GM23338 (cell line): ENCODE measurements around the gene ACSF2. TPM values are rescaled to one million over a fixed set of nuclear protein-coding genes. Genes with fewer than 3 reads are reported as not detected.

Experiments used
- ATAC-seq: fragments of 200-7000 bp; cut with Tn5 transposase; 3 replicates; pipeline ENCODE4 v1.9.1; 2020
- DNase-seq: peaks from one replicate; pipeline ENCODE4 v3.0.0-alpha.2; 2015; ENCODE audit warnings: low spot score
- H2AFZ ChIP-seq: fragments of 200-600 bp; sonication (generic); 2 replicates; pipeline ENCODE4 v1.8.0; 2016; ENCODE audit warnings: antibody characterized with exemption, mild to moderate bottlenecking, moderate library complexity
- H3F3A ChIP-seq: fragments of 200-600 bp; sonication (generic); replicated peaks from 2 replicates; pipeline ENCODE4 v1.8.0; 2017; ENCODE audit warnings: antibody characterized with exemption, mixed run types, low read depth
- H3K27ac ChIP-seq: fragments of 200-600 bp; sonication (generic); 2 replicates; pipeline ENCODE4 v1.6.1; 2016; ENCODE audit warnings: low read depth
- H3K27me3 ChIP-seq: fragments of 200-600 bp; sonication (generic); 2 replicates; pipeline ENCODE4 v1.8.0; 2016; ENCODE audit warnings: mild to moderate bottlenecking, mixed run types, moderate library complexity; ENCODE audit not compliant: insufficient read depth
- H3K36me3 ChIP-seq: fragments of 200-600 bp; sonication (generic); 2 replicates; pipeline ENCODE4 v1.8.0; 2016; ENCODE audit warnings: mild to moderate bottlenecking; ENCODE audit not compliant: insufficient read depth
- H3K4me1 ChIP-seq: fragments of 200-600 bp; sonication (generic); 2 replicates; pipeline ENCODE4 v1.8.0; 2016; ENCODE audit warnings: mild to moderate bottlenecking, moderate library complexity; ENCODE audit not compliant: insufficient read depth
- H3K4me2 ChIP-seq: fragments of 200-600 bp; sonication (generic); 2 replicates; pipeline ENCODE4 v1.7.1; 2017; ENCODE audit warnings: mixed run types
- H3K4me3 ChIP-seq: fragments of 200-600 bp; sonication (generic); 2 replicates; pipeline ENCODE4 v1.6.1; 2016; ENCODE audit warnings: mixed run types
- H3K79me2 ChIP-seq: fragments of 200-600 bp; sonication (generic); replicated peaks from 2 replicates; pipeline ENCODE4 v1.8.0; 2017; ENCODE audit warnings: mild to moderate bottlenecking; ENCODE audit not compliant: insufficient read depth
- H3K9me2 ChIP-seq: fragments of 200-600 bp; sonication (generic); 2 replicates; pipeline ENCODE4 v1.8.0; 2017; ENCODE audit not compliant: insufficient read depth
- H4K20me1 ChIP-seq: fragments of 200-600 bp; sonication (generic); replicated peaks from 2 replicates; pipeline ENCODE4 v1.8.0; 2017; ENCODE audit warnings: mild to moderate bottlenecking; ENCODE audit not compliant: insufficient read depth
- H3K27ac Mint-ChIP-seq: 2 replicates; pipeline ENCODE4 v1.8.0; 2020; ENCODE audit warnings: inconsistent platforms, mild to moderate bottlenecking, moderate library complexity, mixed read lengths
- H3K27me3 Mint-ChIP-seq: 3 replicates; pipeline ENCODE4 v1.8.0; 2022; ENCODE audit warnings: low read depth, mild to moderate bottlenecking, moderate library complexity, mixed read lengths, inconsistent platforms; ENCODE audit not compliant: insufficient read depth, poor library complexity
- H3K36me3 Mint-ChIP-seq: 3 replicates; pipeline ENCODE4 v1.8.0; 2021; ENCODE audit warnings: low read depth, mild to moderate bottlenecking, inconsistent platforms, moderate library complexity, mixed read lengths
- H3K4me1 Mint-ChIP-seq: 3 replicates; pipeline ENCODE4 v1.8.0; 2020; ENCODE audit warnings: mild to moderate bottlenecking, inconsistent platforms, mixed read lengths
- H3K4me3 Mint-ChIP-seq: 3 replicates; pipeline ENCODE4 v1.8.0; 2021; ENCODE audit warnings: moderate library complexity, mild to moderate bottlenecking, inconsistent platforms, mixed read lengths
- H3K9me3 Mint-ChIP-seq: 3 replicates; pipeline ENCODE4 v1.8.0; 2020; ENCODE audit warnings: moderate library complexity, mild to moderate bottlenecking, inconsistent platforms, mixed read lengths
- POLR2AphosphoS5 ChIP-seq: IDR thresholded peaks from 2 replicates; pipeline ENCODE4 v1.6.1; 2016; ENCODE audit warnings: antibody characterized with exemption, low read depth
- STAT1 ChIP-seq: IDR thresholded peaks from one replicate; pipeline ENCODE4 v1.6.1; 2016; ENCODE audit warnings: antibody characterized with exemption; ENCODE audit not compliant: unreplicated experiment
- ZNF114 ChIP-seq: fragments of 250-450 bp; sonication (Bioruptor Pico); IDR thresholded peaks from 2 replicates; pipeline ENCODE4 v1.5.0; 2020; ENCODE audit warnings: mild to moderate bottlenecking, moderate library complexity
- ZNF462 ChIP-seq: fragments of 250-450 bp; sonication (Bioruptor Pico); IDR thresholded peaks from 2 replicates; pipeline ENCODE4 v1.5.0; 2020; ENCODE audit warnings: mild to moderate bottlenecking, moderate library complexity
- polyA plus RNA-seq: library from polyadenylated mRNA; unstranded; fragments of >200 nt; fragmentation: Nextera tagmentation; extraction: Ambion mirVana; gene quantifications from 2 replicates; pipeline ENCODE4 v1.2.1, GENCODE V29; 2016
- total RNA-seq: library from RNA; depleted of rRNA; stranded (reverse); fragments of >200 nt; shearing (Covaris generic); gene quantifications from 2 replicates; pipeline ENCODE4 v1.2.3, GENCODE V29; 2014
- TF ChIP-seq, protein P1 (sequence below): IDR thresholded peaks from one replicate; pipeline ENCODE4 v1.6.1; 2018; ENCODE audit warnings: antibody characterized with exemption; ENCODE audit not compliant: unreplicated experiment

The ACSF2 gene
- total and polyA plus RNA-seq, 2 experiments from 2014 or later: 6.9 to 12.4 TPM

- no peak for TF ChIP-seq ZNF462 (CRISPR knock-in tag)
- TF ChIP-seq STAT1: no peak
- no peak for TF ChIP-seq ZNF114
- no peak for TF ChIP-seq POLR2AphosphoS5
- TF ChIP-seq, protein P1, sequence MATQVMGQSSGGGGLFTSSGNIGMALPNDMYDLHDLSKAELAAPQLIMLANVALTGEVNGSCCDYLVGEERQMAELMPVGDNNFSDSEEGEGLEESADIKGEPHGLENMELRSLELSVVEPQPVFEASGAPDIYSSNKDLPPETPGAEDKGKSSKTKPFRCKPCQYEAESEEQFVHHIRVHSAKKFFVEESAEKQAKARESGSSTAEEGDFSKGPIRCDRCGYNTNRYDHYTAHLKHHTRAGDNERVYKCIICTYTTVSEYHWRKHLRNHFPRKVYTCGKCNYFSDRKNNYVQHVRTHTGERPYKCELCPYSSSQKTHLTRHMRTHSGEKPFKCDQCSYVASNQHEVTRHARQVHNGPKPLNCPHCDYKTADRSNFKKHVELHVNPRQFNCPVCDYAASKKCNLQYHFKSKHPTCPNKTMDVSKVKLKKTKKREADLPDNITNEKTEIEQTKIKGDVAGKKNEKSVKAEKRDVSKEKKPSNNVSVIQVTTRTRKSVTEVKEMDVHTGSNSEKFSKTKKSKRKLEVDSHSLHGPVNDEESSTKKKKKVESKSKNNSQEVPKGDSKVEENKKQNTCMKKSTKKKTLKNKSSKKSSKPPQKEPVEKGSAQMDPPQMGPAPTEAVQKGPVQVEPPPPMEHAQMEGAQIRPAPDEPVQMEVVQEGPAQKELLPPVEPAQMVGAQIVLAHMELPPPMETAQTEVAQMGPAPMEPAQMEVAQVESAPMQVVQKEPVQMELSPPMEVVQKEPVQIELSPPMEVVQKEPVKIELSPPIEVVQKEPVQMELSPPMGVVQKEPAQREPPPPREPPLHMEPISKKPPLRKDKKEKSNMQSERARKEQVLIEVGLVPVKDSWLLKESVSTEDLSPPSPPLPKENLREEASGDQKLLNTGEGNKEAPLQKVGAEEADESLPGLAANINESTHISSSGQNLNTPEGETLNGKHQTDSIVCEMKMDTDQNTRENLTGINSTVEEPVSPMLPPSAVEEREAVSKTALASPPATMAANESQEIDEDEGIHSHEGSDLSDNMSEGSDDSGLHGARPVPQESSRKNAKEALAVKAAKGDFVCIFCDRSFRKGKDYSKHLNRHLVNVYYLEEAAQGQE: no peak
These were observed 36.5 kb upstream of the ACSF2 start (continued) for GRCh38 chr17:50389534-50389933.

- Histone ChIP-seq H3K4me2 (no peak overlapping the region), H2AFZ (no peak overlapping the region), H3F3A (no peaks in the 10 kb centered on the region), H3K9me2 (no peaks in the 10 kb centered on the region), H3K36me3 (peaks cover 43% of the 10 kb centered on the region), H3K79me2 (peaks cover 25% of the 10 kb centered on the region), H4K20me1 (peaks cover 33% of the 10 kb centered on the region), H3K4me1 (no peaks in the 10 kb centered on the region; the same call in 1 of the 2 replicates), H3K4me3 (no peak overlapping the region), H3K27me3 (no peaks in the 10 kb centered on the region), H3K27ac (no peak overlapping the region)
- Mint-ChIP-seq H3K4me3 (no peak overlapping the region), H3K27me3 (peaks cover 4% of the 10 kb centered on the region), H3K36me3 (peaks cover 72% of the 10 kb centered on the region), H3K4me1 (peaks cover 7% of the 10 kb centered on the region), H3K9me3 (no peaks in the 10 kb centered on the region), H3K27ac (no peak overlapping the region)
- TF ChIP-seq ZNF114: no peak
- DNase-seq (no peak), ATAC-seq (no peak)
These were observed 33.4 kb upstream of the ACSF2 start for GRCh38 chr17:50392621-50393020.
